Liver (tissue), 3 donors: ENCODE measurements around the gene CMIP.

ENCODE experiments used
- CTCF ChIP-seq: fragments of 150-350 bp; IDR thresholded peaks from 2 replicates; pipeline ENCODE4 v1.5.1; 2017; ENCODE audit warnings: improper control_type of control experiment, low read depth, low read length; ENCODE audit not compliant: missing input control
- EGR1 ChIP-seq, 2 donors: IDR thresholded peaks; 2 replicates each; pipeline ENCODE4 v1.6.1; 2016 to 2018; ENCODE audit warnings: antibody characterized with exemption in 2 of 2, low read depth in 2 of 2
- GABPA ChIP-seq, 2 donors: IDR thresholded peaks in 1 of 2; conservative IDR thresholded peaks in 1 of 2; 2 replicates each; pipeline ENCODE4 v1.6.1; 2016; ENCODE audit warnings: antibody characterized with exemption in 2 of 2, mild to moderate bottlenecking in 1 of 2, moderate library complexity in 1 of 2
- HNF4A ChIP-seq, 2 donors: conservative IDR thresholded peaks; 2 replicates each; pipeline ENCODE4 v1.6.1; 2016; ENCODE audit warnings: antibody characterized with exemption in 2 of 2, mild to moderate bottlenecking in 2 of 2
- JUND ChIP-seq, 2 donors: IDR thresholded peaks; 2 replicates each; pipeline ENCODE4 v1.6.1; 2016; ENCODE audit warnings: antibody characterized with exemption in 2 of 2
- MAX ChIP-seq: IDR thresholded peaks from 2 replicates; pipeline ENCODE4 v1.6.1; 2016; ENCODE audit warnings: antibody characterized with exemption
- NR2F2 ChIP-seq: IDR thresholded peaks from 2 replicates; pipeline ENCODE4 v1.6.1; 2016; ENCODE audit warnings: antibody characterized with exemption
- RAD21 ChIP-seq, 2 donors: IDR thresholded peaks; 2 replicates each; pipeline ENCODE4 v1.6.1; 2016; ENCODE audit warnings: antibody characterized with exemption in 2 of 2, mild to moderate bottlenecking in 2 of 2
- REST ChIP-seq: IDR thresholded peaks from 2 replicates; pipeline ENCODE4 v1.6.1; 2016; ENCODE audit warnings: antibody characterized with exemption, mild to moderate bottlenecking
- RXRA ChIP-seq, 2 donors: IDR thresholded peaks; 2 replicates each; pipeline ENCODE4 v1.6.1; 2017 to 2018; ENCODE audit warnings: antibody characterized with exemption in 2 of 2, mild to moderate bottlenecking in 1 of 2
- SP1 ChIP-seq: IDR thresholded peaks from 2 replicates; pipeline ENCODE4 v1.6.1; 2018; ENCODE audit warnings: antibody characterized with exemption, mild to moderate bottlenecking
- TAF1 ChIP-seq: conservative IDR thresholded peaks from 2 replicates; pipeline ENCODE4 v1.6.1; 2016; ENCODE audit warnings: antibody characterized with exemption, mild to moderate bottlenecking
- TF ChIP-seq, protein P1 (sequence below): IDR thresholded peaks from 2 replicates; pipeline ENCODE4 v1.6.1; 2016; ENCODE audit warnings: antibody characterized with exemption
- TF ChIP-seq, protein P2 (sequence below): IDR thresholded peaks from 2 replicates; pipeline ENCODE4 v1.6.1; 2016; ENCODE audit warnings: antibody characterized with exemption
- donor health status: healthy.
- donor health status: healthy.

DNA sequence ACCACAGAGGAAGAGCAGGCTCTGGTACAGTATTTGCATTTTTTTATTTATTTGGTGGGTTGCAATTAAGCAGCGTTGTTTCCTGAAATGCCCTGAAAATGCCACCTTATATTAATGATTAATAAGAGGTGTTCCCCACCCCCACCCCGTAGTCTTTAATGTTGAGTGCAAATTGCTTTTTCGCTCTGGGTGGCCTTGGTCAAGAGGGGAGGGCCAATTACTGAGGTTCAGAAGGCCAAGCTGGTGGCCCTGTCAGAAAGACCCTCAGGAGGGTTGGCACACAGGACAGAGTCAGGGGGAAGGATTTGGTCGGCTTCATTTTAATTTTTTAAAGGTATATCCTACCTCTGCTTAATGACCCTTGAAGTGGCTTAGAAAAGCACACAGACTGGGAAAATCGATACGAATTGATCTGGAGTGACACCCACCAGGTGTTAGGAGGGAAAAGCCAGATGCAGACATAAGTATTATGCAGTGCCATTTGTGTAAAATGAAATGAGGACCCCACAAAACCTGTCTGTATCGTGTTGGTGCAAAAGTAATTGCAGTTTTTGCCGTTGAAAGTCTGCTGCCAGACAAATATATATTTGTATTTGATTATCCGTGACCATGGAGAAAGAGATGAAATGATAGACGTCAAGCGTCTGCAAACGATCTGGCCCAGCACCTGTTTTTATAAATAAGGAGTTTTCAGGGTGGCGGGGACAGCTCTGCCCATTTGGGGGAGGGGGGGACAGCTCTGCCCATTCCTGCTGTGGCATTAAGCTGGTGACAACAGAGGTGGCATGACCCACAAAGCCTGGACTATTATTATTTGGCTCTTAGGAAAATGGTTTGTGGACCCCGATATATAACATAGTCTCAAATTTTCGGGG lies 190.7 kb downstream of the CMIP start:
- no peak for TF ChIP-seq CTCF
- TF ChIP-seq RAD21 (IDR thresholded peaks at IDR 0.05) = no peak
- no peak for TF ChIP-seq MAX
- TF ChIP-seq, protein P1, sequence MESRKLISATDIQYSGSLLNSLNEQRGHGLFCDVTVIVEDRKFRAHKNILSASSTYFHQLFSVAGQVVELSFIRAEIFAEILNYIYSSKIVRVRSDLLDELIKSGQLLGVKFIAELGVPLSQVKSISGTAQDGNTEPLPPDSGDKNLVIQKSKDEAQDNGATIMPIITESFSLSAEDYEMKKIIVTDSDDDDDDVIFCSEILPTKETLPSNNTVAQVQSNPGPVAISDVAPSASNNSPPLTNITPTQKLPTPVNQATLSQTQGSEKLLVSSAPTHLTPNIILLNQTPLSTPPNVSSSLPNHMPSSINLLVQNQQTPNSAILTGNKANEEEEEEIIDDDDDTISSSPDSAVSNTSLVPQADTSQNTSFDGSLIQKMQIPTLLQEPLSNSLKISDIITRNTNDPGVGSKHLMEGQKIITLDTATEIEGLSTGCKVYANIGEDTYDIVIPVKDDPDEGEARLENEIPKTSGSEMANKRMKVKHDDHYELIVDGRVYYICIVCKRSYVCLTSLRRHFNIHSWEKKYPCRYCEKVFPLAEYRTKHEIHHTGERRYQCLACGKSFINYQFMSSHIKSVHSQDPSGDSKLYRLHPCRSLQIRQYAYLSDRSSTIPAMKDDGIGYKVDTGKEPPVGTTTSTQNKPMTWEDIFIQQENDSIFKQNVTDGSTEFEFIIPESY = no peak
- no peak for TF ChIP-seq RXRA (IDR thresholded peaks at IDR 0.05)
- no peak for TF ChIP-seq HNF4A (conservative IDR thresholded peaks at IDR 0.05)
- TF ChIP-seq EGR1 (IDR thresholded peaks at IDR 0.05; ENCODE audit: low read depth in 2 of 2) = no peak
- TF ChIP-seq SP1 = peak; percentile 9
- no peak for TF ChIP-seq NR2F2
- TF ChIP-seq REST = no peak
- no peak for TF ChIP-seq JUND (IDR thresholded peaks at IDR 0.05)
- TF ChIP-seq TAF1 = no peak
- TF ChIP-seq, protein P2, sequence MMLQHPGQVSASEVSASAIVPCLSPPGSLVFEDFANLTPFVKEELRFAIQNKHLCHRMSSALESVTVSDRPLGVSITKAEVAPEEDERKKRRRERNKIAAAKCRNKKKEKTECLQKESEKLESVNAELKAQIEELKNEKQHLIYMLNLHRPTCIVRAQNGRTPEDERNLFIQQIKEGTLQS = no peak
- TF ChIP-seq GABPA (IDR thresholded peaks at IDR 0.05 in 1 of 2, conservative IDR thresholded peaks at IDR 0.05 in 1 of 2) = no peak
